ENCODE data around the gene PHETA2. TPM values are rescaled to one million over a fixed set of nuclear protein-coding genes. Genes with fewer than 3 reads are reported as not detected.
"Not testable (repeated sequence)": the region's sequence is repeated elsewhere in the genome, so short reads cannot be mapped to it uniquely, and the experiment has no call there.

Gene PHETA2
- total RNA-seq, 2 experiments from 2014 or later = 1.8 to 2.6 TPM

- CTCF ChIA-PET = no interaction called here
- DNase-seq = no peak
- H3K27me3 Mint-ChIP-seq = no peaks in the 10 kb centered on the region
- POLR2A ChIA-PET = no interaction called here
- H3K27ac Mint-ChIP-seq = no peak overlapping the region
- H3K4me1 Mint-ChIP-seq = no peaks in the 10 kb centered on the region
- no peaks in the 10 kb centered on the region for H3K9me3 Mint-ChIP-seq
- no peaks in the 10 kb centered on the region for H3K36me3 Mint-ChIP-seq (ENCODE audit: low read depth)
- no peak overlapping the region for H3K4me3 Mint-ChIP-seq
Observed at GRCh38 chr22:42127606-42128005, 53.6 kb downstream of the PHETA2 start.

DNA sequence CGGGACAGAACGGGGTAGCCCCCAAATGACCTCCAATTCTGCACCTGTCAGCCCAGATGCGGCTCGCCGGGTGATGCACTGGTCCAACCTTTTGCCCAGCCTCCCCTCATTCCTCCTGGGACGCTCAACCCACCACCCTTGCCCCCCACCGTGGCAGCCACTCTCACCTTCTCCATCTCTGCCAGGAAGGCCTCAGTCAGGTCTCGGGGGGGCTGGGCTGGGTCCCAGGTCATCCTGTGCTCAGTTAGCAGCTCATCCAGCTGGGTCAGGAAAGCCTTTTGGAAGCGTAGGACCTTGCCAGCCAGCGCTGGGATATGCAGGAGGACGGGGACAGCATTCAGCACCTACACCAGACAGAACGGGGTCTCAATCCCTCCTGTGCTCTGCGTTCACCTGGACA lies 54.0 kb downstream of the PHETA2 start:
- POLR2A ChIA-PET, H3K27ac Mint-ChIP-seq, CTCF ChIA-PET: not testable (repeated sequence)

More for the DNA sequence above, 54.0 kb downstream of the PHETA2 start:
- DNase-seq; H3K36me3 Mint-ChIP-seq (ENCODE audit: low read depth); H3K4me3 Mint-ChIP-seq; H3K27me3 Mint-ChIP-seq; H3K9me3 Mint-ChIP-seq; H3K4me1 Mint-ChIP-seq: not testable (repeated sequence)

Other genes with a start within 250 kb of the PHETA2 start
- gene SREBF2, start 241.1 kb upstream of the PHETA2 start, total RNA-seq = 10 to 100 TPM; 92.4 to 95.7 TPM
- gene SHISA8, start 159.2 kb upstream of the PHETA2 start, total RNA-seq = not detected
- gene TNFRSF13C, start 147.4 kb upstream of the PHETA2 start, total RNA-seq = 1 to 10 TPM; 1.3 to 1.7 TPM
- gene CENPM, start 127.1 kb upstream of the PHETA2 start, total RNA-seq = 10 to 100 TPM; 76.6 to 92.0 TPM
- 1 to 10 TPM; 1.4 to 1.6 TPM for gene SEPTIN3, start 104.8 kb upstream of the PHETA2 start, total RNA-seq
- gene WBP2NL, start 75.5 kb upstream of the PHETA2 start, total RNA-seq = 1 to 10 TPM; 1.5 to 1.6 TPM
- 10 to 100 TPM; 22.4 to 23.0 TPM for gene NAGA, start 3.4 kb upstream of the PHETA2 start, total RNA-seq
- 10 to 100 TPM; 62.4 to 95.6 TPM for gene SMDT1, start 5.5 kb downstream of the PHETA2 start, total RNA-seq
- 10 to 100 TPM; 85.9 to 89.8 TPM for gene NDUFA6, start 16.5 kb downstream of the PHETA2 start, total RNA-seq
- gene CYP2D6, start 56.6 kb downstream of the PHETA2 start, total RNA-seq = 1 to 10 TPM; 5.0 to 6.6 TPM
- 10 to 100 TPM; 82.1 to 87.1 TPM for gene TCF20, start 196.4 kb downstream of the PHETA2 start, total RNA-seq

Data from activated CD4-positive, alpha-beta T cell treated with anti-CD3 and anti-CD28 coated beads, Interleukin-2, amount 10 ng/mL, durations not matched to agents 7 days and 5 days (primary cell).